Body of pancreas (tissue), 4 donors: ENCODE measurements around the gene FOXJ3. TPM values are rescaled to one million over a fixed set of nuclear protein-coding genes. Genes with fewer than 3 reads are reported as not detected.
A peak's percentile ranks its signal among the peaks of the same experiment; 100 is the strongest.

Experiments
- ATAC-seq: fragments of 150-250 bp; one replicate; pipeline ENCODE4 v1.9.1; 2016
- DNase-seq, 4 donors: peaks; one replicate each; pipeline ENCODE4 v3.0.0-alpha.2; 2019
- H3K27ac ChIP-seq, 4 donors: fragments of 200-600 bp; sonication (generic); 1 replicate in 3 of 4; 2 replicates in 1 of 4; pipeline versions ENCODE4 v1.5.1 to v1.6.1; 2016 to 2019; ENCODE audit warnings: mild to moderate bottlenecking in 1 of 4, mixed read lengths in 1 of 4, moderate library complexity in 1 of 4
- H3K27me3 ChIP-seq, 2 donors: fragments of 200-600 bp; sonication (generic); one replicate each; pipeline ENCODE4 v1.6.0; 2016; ENCODE audit warnings: mild to moderate bottlenecking in 1 of 2
- H3K36me3 ChIP-seq, 2 donors: fragments of 200-600 bp; sonication (generic); replicated peaks in 1 of 2; 2 replicates each; pipeline ENCODE4 v1.5.1; 2016; ENCODE audit warnings: low read depth in 2 of 2; ENCODE audit not compliant: insufficient read depth in 1 of 2
- H3K4me1 ChIP-seq: fragments of 200-600 bp; sonication (generic); one replicate; pipeline ENCODE4 v1.6.0; 2016
- H3K4me3 ChIP-seq, 2 donors: fragments of 200-600 bp; sonication (generic); 1 replicate in 1 of 2; 2 replicates in 1 of 2; pipeline ENCODE4 v1.5.1; 2016 to 2019
- H3K9me3 ChIP-seq, 3 donors: fragments of 200-600 bp; sonication (generic); 1 replicate in 2 of 3; 2 replicates in 1 of 3; pipeline ENCODE4 v1.5.1; 2016
- CTCF ChIP-seq, 7 experiments: fragments of 450-650 bp in 4 of 7; fragments of 200-600 bp in 3 of 7; sonication (generic) in 3 of 7; IDR thresholded peaks; one replicate each; pipeline ENCODE4 v1.5.1; 2016 to 2019; ENCODE audit warnings: antibody characterized with exemption in 7 of 7
- POLR2A ChIP-seq, 3 donors: fragments of 450-650 bp; IDR thresholded peaks; one replicate each; pipeline ENCODE4 v1.6.1; 2016; ENCODE audit warnings: antibody characterized with exemption in 3 of 3, mild to moderate bottlenecking in 2 of 3
- WGBS, 2 donors: methylation state at CpG; one replicate each; pipeline ENCODE4 v1.1.5; 2017; 5-methylcytosine and 5-hydroxymethylcytosine counted together
- intact Hi-C: fragments of 100-400 bp; cut with DNase I; formaldehyde crosslinking; loops from one replicate; pipeline ENCODE4 v1.15.1; 2023
- total RNA-seq, 2 donors: library from RNA; depleted of rRNA; stranded (reverse); fragments of >200 nt; gene quantifications; one replicate each; pipeline ENCODE4 v1.1.0, GENCODE V29; 2016

Gene FOXJ3
- total RNA-seq, 2 donors from 2014 or later, result 25.2 to 50.4 TPM

DNA sequence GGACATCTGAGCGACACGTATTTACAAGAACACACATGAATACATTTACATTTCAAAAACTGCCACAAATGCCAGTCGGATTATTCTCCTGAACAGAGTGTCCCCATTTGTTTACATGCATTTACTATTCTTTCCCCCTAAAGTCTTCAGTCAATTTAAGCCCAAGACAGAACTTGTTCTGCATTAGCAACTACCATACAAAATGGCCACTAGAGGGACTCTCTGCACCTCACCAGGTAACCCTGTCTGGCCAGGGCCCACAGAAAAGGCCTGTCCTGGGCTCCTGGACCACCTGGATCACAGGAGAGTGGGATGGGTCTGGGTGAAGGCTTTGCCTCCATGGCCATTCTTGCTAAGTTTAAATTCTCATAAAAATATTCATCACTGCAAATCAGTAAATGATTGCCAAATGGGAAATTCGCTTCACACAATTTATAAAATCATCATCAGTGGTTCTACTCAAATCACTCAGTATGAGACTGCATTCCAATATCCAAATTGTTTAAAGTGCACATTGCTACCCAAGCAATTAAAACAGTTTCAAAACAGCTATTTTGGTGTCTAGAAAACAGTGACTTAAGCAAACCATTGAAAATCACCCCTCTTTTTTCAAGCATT lies 158.0 kb downstream of the FOXJ3 start:
- Histone ChIP-seq H3K4me3 (no peak overlapping the region), H3K9me3 (no peaks in the 10 kb centered on the region), H3K4me1 (peaks cover 27% of the 10 kb centered on the region), H3K36me3 (peaks cover 0 to 3% of the 10 kb centered on the region in 2 donors), H3K27me3 (no peaks in the 10 kb centered on the region), H3K27ac (peak overlapping the region in 1 of 4 donors; percentile 6)
- ATAC-seq (no peak), DNase-seq (peak in 2 of 4 donors; percentile 41 to 48)
- peak; percentile 45 to 62 (median 60) for TF ChIP-seq CTCF (IDR thresholded peaks at IDR 0.05)
- no peak for TF ChIP-seq POLR2A (IDR thresholded peaks at IDR 0.05)
- WGBS, 2 donors, result 70 to 74% methylated on average over 4 of the region's 4 CpGs
- intact Hi-C loops, result no loop called here

DNA sequence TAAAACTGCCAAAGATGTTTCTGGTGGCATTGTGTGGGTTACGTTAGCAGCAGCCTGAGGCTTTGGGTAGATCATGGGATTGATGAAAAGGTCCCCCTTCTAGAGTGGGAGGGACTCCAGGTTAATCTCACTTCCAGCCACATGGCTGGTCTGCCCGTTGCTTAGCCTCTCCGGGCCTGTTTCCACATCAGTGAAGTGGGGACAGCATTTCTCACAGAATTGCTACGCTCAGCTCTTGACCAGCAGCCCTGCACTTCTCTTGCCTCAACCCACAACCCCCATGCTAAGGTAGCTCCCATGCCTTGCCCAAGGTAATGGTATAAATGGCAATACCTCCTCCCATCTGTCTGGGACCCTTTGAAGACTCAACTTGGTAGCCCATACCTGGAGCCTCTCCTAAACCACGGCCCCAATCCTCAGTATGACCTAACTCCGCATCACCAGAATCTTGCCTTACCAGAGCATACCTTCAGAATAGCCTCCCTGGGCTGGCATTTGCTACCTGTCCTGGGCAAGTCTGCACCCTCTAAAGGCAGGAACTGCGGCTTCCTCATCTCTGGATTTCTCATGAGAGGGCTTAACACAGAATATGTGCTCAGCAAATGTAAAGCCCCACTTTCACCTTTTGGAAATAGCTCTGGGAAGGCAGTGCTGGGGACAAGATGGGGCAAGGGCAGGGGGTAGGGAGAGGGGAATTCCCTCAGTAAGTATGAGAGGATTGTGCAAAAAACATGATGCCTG lies 159.6 kb downstream of the FOXJ3 start:
- ATAC-seq (no peak), DNase-seq (no peak)
- Histone ChIP-seq H3K27ac (no peak overlapping the region), H3K9me3 (no peaks in the 10 kb centered on the region), H3K27me3 (no peaks in the 10 kb centered on the region), H3K4me3 (no peak overlapping the region), H3K4me1 (peaks cover 41% of the 10 kb centered on the region), H3K36me3 (peaks cover 0 to 2% of the 10 kb centered on the region in 2 donors)
- 90 to 92% methylated on average over 7 of the region's 7 CpGs for WGBS, 2 donors
- TF ChIP-seq CTCF (IDR thresholded peaks at IDR 0.05) (no peak), POLR2A (IDR thresholded peaks at IDR 0.05) (no peak)
- intact Hi-C loops, result no loop called here

GRCh38 chr1:42173961-42174735 lies 160.9 kb downstream of the FOXJ3 start:
- DNase-seq, result no peak
- whole genome bisulfite sequencing, 2 donors, result 67 to 68% methylated on average over 8 of the region's 8 CpGs
- Histone ChIP-seq H3K27me3 (no peaks in the 10 kb centered on the region), H3K27ac (peak overlapping the region in 1 of 4 donors; percentile 48), H3K9me3 (no peaks in the 10 kb centered on the region), H3K36me3 (no peaks in the 10 kb centered on the region), H3K4me3 (no peak overlapping the region), H3K4me1 (peaks cover 41% of the 10 kb centered on the region)
- TF ChIP-seq POLR2A (IDR thresholded peaks at IDR 0.05) (no peak), CTCF (IDR thresholded peaks at IDR 0.05) (no peak)
- intact Hi-C loops, result no loop called here
- no peak for ATAC-seq

DNA sequence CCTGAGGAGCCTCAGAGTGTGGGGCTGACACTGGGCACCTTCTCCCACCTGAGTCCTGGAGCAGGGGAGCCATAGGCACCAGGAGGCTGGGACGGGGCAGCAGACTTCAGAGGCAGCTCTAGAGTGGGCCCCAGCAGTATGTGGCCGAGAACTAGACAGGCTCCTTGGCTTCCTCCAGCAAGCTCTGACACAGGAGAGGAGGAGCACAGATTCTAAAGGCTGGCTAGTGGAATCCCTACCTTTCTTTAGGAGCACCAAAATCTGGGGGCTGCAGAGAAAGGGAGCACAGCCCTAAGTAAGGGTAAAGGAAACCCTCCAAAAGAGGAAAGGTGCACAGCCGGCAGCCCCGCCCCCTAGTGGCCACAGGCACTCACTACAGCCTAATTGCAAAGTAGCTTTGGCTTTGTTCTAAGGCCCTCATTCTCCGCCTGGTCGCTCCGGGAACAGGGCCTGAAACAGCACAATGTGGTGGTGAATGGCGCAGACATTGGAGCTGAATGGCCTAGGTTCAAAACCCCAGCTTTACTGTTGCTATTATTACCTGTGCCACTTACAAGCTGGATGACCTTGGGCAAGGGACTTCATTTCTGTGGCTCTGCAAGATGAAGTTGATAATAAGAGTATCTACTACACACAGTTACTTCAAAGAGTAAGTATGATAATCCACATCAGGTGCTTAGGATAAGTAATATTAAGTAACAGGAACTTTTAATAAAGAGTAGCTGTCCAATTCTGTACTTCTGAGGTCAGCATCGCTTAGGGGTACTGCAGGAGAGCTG lies 161.7 kb downstream of the FOXJ3 start:
- H3K27ac ChIP-seq, result peak overlapping the region; percentile 33 to 61 (median 54)
- H3K27me3 ChIP-seq, result no peaks in the 10 kb centered on the region
- peaks cover 39% of the 10 kb centered on the region for H3K4me1 ChIP-seq
- no peak overlapping the region for H3K4me3 ChIP-seq
- intact Hi-C loops, result no loop called here
- no peak for TF ChIP-seq POLR2A (IDR thresholded peaks at IDR 0.05)
- peak; percentile 77 to 98 (median 86) for TF ChIP-seq CTCF (IDR thresholded peaks at IDR 0.05)
- ATAC-seq, result peak; percentile 76
- DNase-seq, result peak; percentile 62 to 75 (median 68)
- no peaks in the 10 kb centered on the region for H3K36me3 ChIP-seq
- no peaks in the 10 kb centered on the region for H3K9me3 ChIP-seq
- 23 to 33% methylated on average over 7 to 9 of the region's 9 CpGs for WGBS, 2 donors
